ENCODE results near the gene PLXND1.
"Not testable (repeated sequence)": the region's sequence is repeated elsewhere in the genome, so short reads cannot be mapped to it uniquely, and the experiment has no call there.

The PLXND1 gene

GRCh38 chr3:129520960-129521359 is 85.5 kb downstream of the PLXND1 start:
- no peak for DNase-seq

GRCh38 chr3:129519896-129520715 is 86.4 kb downstream of the PLXND1 start:
- DNase-seq = no peak

DNA sequence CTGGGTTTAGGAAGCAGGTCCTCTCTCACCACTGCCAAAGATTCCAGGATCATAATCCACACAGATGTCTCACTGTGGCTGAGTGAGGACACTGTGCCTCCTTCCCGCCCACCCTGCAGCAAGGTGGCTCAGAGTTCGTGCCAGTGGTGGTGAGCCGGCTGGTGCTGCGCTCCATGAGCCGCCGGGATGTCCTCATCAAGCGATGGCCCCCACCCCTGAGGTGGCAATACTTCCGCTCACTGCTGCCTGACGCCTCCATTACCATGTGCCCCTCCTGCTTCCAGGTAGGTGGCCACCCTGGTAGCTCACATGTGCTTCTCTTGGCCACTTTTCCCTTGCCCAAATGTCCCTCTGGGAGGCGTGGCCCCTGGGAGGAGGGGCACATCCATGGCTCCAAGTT is 87.0 kb downstream of the PLXND1 start:
- no peak for DNase-seq

- no peak for DNase-seq
Measured at GRCh38 chr3:129518581-129518980, 87.9 kb downstream of the PLXND1 start.

- DNase-seq = no peak
Measured at GRCh38 chr3:129518038-129518561, 88.4 kb downstream of the PLXND1 start.

DNA sequence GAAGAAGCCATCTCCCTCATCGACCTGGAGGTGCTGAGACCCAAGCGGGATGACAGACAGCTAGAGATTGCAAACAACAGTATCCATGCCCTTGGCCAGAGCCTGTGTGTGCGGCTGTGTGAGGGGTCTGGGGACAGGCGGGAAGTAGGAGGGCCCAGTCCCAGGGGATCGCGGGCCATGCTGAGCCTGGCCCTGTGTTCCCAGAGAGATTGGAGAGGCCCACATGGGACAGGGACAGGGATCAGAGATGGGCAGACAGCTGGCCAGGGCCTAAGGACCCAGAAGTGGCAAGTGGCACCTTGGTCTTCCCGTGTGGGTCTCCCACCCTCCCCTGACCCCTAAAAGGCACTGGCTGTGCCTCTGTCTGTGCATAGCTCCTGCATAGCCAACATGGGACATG is 89.0 kb downstream of the PLXND1 start:
- no peak for DNase-seq

- not testable (repeated sequence) for DNase-seq
Measured at GRCh38 chr3:129515821-129516432, 90.5 kb downstream of the PLXND1 start.

DNA sequence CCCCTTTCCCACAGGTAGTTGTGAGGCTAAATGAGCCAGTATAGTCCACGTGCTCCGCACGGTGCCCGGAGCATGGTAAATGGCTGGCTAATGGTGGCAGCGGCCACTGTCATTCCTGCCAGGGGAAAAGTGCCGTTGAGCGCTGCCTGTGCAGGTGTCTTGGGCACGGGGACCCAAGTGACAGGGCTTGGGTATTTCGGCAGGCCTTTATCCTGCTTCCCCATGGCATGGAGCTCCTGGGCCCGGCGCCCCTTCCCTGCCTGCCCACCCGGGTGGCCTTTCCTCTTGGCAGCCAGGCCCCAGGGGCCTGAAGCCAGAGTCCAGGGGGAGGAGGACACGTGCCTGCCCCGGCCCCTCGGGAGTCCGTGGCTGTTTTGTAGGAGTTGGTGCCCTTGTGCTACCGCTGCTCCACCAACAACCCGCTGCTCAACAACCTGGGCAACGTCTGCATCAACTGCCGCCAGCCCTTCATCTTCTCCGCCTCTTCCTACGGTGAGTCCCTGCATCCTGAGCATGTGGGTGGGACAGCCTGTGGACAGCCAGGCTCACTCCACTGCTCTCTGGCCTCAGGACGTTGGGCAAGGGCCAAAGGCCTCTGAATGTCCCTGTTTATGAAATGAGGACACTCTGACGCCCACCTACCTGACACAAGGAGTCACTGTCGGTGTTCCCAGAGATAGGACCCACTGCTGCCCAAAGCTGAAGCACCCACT is 91.2 kb downstream of the PLXND1 start:
- DNase-seq = not testable (repeated sequence)

- DNase-seq = no peak
Measured at GRCh38 chr3:129514563-129514962, 91.9 kb downstream of the PLXND1 start.

DNA sequence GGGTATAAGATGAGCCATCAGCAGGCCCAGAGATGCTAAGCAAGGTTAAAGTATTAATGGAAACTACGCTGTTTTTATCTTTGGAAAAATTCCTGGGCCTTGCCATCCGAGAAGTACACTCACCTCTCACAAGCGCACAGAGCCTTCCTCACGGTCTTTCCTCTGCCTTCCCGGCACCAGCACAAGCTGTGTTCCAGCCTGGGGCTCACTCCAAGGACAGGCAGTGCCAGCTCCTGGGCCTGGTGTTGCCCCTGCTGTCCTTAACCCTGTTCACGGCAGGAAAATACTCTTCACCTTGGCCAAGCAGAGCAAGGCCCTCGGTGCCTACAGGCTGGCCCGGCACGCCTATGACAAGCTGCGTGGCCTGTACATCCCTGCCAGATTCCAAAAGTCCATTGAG is 92.4 kb downstream of the PLXND1 start:
- DNase-seq = no peak

GRCh38 chr3:129513705-129514104 is 92.8 kb downstream of the PLXND1 start:
- no peak for DNase-seq

DNA sequence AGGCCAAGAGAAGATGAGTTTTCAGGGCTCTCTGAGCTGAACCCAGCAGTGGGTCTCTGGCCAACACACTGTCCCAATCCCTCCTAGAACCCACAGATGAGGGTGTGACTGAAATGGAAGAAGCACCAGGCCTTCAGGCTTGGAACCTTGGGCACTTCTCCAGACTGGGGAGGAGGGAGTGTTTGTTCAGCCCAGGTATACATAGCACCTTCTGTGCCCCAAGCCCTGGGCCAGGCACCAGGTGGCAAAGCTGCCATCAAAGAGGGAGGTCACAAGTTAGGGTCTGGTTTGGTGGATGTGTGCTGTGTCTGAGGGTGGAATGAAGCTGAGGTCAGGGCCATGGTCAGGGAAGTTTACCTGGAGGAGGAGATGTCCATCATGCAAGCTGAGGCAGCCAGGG is 93.9 kb downstream of the PLXND1 start:
- no peak for DNase-seq

DNA sequence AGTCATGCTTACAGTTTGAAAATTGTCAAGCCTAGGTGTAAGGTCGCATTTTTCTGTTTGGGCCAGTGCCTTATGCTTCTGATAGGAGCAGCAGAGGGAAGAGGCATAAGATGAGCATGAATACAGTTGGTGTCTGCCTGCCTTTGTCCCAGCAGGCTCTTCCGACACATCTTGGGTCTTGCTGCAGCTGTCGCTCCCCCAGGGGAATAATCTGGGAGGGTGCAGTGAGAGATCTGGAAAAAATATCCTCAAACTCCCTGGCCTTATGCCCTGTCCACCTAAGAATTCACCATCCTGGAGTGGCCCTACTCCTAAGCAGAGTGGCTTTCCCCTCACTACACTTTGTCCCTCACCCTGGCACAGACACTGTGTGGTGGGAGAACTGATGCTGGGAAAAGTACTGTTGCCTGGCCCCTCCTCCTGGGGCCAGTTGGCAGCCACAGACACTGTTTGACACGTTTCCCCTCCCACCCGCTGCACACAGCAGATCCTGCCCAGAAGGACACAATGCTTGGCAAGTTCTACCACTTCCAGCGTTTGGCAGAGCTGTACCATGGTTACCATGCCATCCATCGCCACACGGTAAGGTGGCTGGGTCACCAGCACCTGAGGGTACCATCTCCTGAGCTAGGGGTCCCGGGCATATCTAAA is 99.2 kb downstream of the PLXND1 start:
- no peak for DNase-seq

- DNase-seq = no peak
Measured at GRCh38 chr3:129506231-129506742, 100.2 kb downstream of the PLXND1 start.

DNA sequence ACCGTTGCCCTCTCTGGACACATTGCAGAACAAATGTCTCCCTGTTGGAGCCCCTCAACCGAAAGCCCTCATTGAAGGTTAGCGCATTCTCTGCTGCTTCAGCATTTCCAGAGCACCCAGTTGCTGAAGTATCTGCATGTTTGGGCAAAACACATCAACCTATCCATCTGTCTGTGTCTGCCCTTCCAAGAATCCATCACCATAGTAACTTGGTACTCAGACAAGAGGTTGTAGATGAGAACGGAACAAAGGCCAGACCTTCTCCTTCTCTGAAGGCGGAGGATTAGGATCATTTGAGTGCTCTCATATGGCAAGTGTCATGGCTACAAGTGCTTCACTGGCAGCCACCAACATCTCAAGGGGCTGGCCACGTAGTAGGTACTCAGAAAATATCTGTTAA is 101.1 kb downstream of the PLXND1 start:
- DNase-seq = no peak

Data from NCI-H1930 (cell line).